ENCODE measurements around the gene RGS11. TPM values are rescaled to one million over a fixed set of nuclear protein-coding genes. Genes with fewer than 3 reads are reported as not detected.
"Not testable (repeated sequence)": the region's sequence is repeated elsewhere in the genome, so short reads cannot be mapped to it uniquely, and the experiment has no call there.

The RGS11 gene
- total RNA-seq, 1 donor from 2014 or later: 0.52 TPM

DNA sequence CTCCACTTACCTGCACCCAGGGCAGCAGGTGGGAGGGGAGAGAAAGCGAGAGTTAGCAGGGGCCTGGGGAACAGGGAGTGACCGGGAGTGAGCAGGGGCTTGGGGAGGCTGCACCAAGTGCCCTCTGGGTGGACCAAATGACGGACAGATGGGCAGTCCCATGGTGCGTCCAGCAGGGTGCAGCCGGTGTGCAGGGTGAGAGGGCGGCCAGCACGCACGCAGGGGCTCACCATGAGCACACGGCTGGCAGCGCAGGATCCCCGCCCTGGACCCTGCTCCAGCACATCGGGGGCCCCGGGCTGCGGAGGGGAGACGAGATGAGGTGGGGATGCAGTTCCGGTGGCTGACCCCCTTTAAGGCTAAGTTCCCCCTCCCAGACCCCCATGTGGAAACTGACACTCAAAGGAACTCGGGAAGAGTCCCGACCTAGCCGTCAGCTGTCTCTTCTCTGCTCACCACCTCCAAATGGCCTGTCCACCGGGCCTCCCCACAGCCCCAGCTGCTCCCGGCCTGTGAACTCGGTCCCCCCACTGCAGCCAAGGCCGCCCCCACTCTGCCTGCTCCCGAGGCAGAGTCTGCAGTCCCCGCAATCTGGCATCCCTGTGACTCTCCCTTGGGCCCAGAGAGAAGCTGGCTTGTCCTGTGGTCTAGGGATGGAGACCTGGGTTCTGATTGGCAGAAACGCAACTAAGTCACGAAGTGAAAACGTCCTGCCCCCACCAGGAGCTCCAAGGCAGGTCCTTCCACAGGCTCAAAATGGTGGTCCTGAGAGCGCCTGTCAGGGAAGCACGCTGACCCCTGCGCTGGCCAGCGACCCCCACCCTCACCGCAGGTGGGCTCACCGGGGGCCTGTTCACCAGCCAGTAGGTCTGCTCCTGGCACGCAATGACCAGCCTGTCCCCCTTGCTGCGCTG, 2.9 kb downstream of the RGS11 start:
- H3K9ac ChIP-seq (ENCODE audit: low read depth in 1 of 3, low read length in 3 of 3): no peak overlapping the region
- H3K36me3 ChIP-seq (ENCODE audit: control insufficient read depth in 3 of 3, insufficient read depth in 3 of 3, low read length in 3 of 3): no peaks in the 10 kb centered on the region
- H3K27ac ChIP-seq (ENCODE audit: low read depth, low read length): no peak overlapping the region
- H3K9me3 ChIP-seq (ENCODE audit: control insufficient read depth in 3 of 3, low read length in 3 of 3): no peaks in the 10 kb centered on the region
- peaks cover 22 to 25% (median 24%) of the 10 kb centered on the region in 3 donors for H3K27me3 ChIP-seq (ENCODE audit: control insufficient read depth in 3 of 3, insufficient read depth in 3 of 3, low read length in 3 of 3)
- peaks cover 6 to 10% (median 8%) of the 10 kb centered on the region in 3 donors for H3K4me1 ChIP-seq (ENCODE audit: control insufficient read depth in 3 of 3, insufficient read depth in 3 of 3, low read length in 3 of 3)
- no peak overlapping the region for H3K4me3 ChIP-seq (ENCODE audit: low read length in 3 of 3)

- Histone ChIP-seq H3K4me1 (ENCODE audit: control insufficient read depth in 3 of 3, insufficient read depth in 3 of 3, low read length in 3 of 3) (peaks cover 7 to 11% (median 11%) of the 10 kb centered on the region in 3 donors), H3K27me3 (ENCODE audit: control insufficient read depth in 3 of 3, insufficient read depth in 3 of 3, low read length in 3 of 3) (peaks cover 16 to 19% (median 18%) of the 10 kb centered on the region in 3 donors), H3K9me3 (ENCODE audit: control insufficient read depth in 3 of 3, low read length in 3 of 3) (no peaks in the 10 kb centered on the region), H3K4me3 (ENCODE audit: low read length in 3 of 3) (no peak overlapping the region), H3K27ac (ENCODE audit: low read depth, low read length) (no peak overlapping the region), H3K36me3 (ENCODE audit: control insufficient read depth in 3 of 3, insufficient read depth in 3 of 3, low read length in 3 of 3) (peaks cover 0 to 7% (median 0%) of the 10 kb centered on the region in 3 donors), H3K9ac (ENCODE audit: low read depth in 1 of 3, low read length in 3 of 3) (no peak overlapping the region)
Measured at GRCh38 chr16:270381-271255, 5.1 kb downstream of the RGS11 start.

GRCh38 chr16:269061-269796, 6.5 kb downstream of the RGS11 start:
- H3K4me1 ChIP-seq (ENCODE audit: control insufficient read depth in 3 of 3, insufficient read depth in 3 of 3, low read length in 3 of 3): peaks cover 3 to 9% (median 8%) of the 10 kb centered on the region in 3 donors
- no peak overlapping the region for H3K27ac ChIP-seq (ENCODE audit: low read depth, low read length)
- peaks cover 10 to 18% (median 11%) of the 10 kb centered on the region in 3 donors for H3K36me3 ChIP-seq (ENCODE audit: control insufficient read depth in 3 of 3, insufficient read depth in 3 of 3, low read length in 3 of 3)
- H3K9ac ChIP-seq (ENCODE audit: low read depth in 1 of 3, low read length in 3 of 3): no peak overlapping the region
- H3K27me3 ChIP-seq (ENCODE audit: control insufficient read depth in 3 of 3, insufficient read depth in 3 of 3, low read length in 3 of 3): peaks cover 5 to 10% (median 8%) of the 10 kb centered on the region in 3 donors
- H3K4me3 ChIP-seq (ENCODE audit: low read length in 3 of 3): no peak overlapping the region
- no peaks in the 10 kb centered on the region for H3K9me3 ChIP-seq (ENCODE audit: control insufficient read depth in 3 of 3, low read length in 3 of 3)

- Histone ChIP-seq H3K27me3 (ENCODE audit: control insufficient read depth in 3 of 3, insufficient read depth in 3 of 3, low read length in 3 of 3) (peaks cover 3 to 7% (median 4%) of the 10 kb centered on the region in 3 donors), H3K4me1 (ENCODE audit: control insufficient read depth in 3 of 3, insufficient read depth in 3 of 3, low read length in 3 of 3) (peaks cover 3 to 9% (median 8%) of the 10 kb centered on the region in 3 donors), H3K27ac (ENCODE audit: low read depth, low read length) (no peak overlapping the region), H3K36me3 (ENCODE audit: control insufficient read depth in 3 of 3, insufficient read depth in 3 of 3, low read length in 3 of 3) (peaks cover 15 to 27% (median 19%) of the 10 kb centered on the region in 3 donors), H3K9ac (ENCODE audit: low read depth in 1 of 3, low read length in 3 of 3) (no peak overlapping the region), H3K9me3 (ENCODE audit: control insufficient read depth in 3 of 3, low read length in 3 of 3) (no peaks in the 10 kb centered on the region), H3K4me3 (ENCODE audit: low read length in 3 of 3) (no peak overlapping the region)
Measured at GRCh38 chr16:268141-269053, 7.3 kb downstream of the RGS11 start.

GRCh38 chr16:267562-267961, 8.2 kb downstream of the RGS11 start:
- H3K9me3 ChIP-seq (ENCODE audit: control insufficient read depth in 3 of 3, low read length in 3 of 3); H3K4me3 ChIP-seq (ENCODE audit: low read length in 3 of 3); H3K27ac ChIP-seq (ENCODE audit: low read depth, low read length); H3K27me3 ChIP-seq (ENCODE audit: control insufficient read depth in 3 of 3, insufficient read depth in 3 of 3, low read length in 3 of 3); H3K4me1 ChIP-seq (ENCODE audit: control insufficient read depth in 3 of 3, insufficient read depth in 3 of 3, low read length in 3 of 3); H3K9ac ChIP-seq (ENCODE audit: low read depth in 1 of 3, low read length in 3 of 3): not testable (repeated sequence)
- H3K36me3 ChIP-seq (ENCODE audit: control insufficient read depth in 3 of 3, insufficient read depth in 3 of 3, low read length in 3 of 3): peaks cover 20 to 32% (median 24%) of the 10 kb centered on the region in 3 donors

GRCh38 chr16:266258-267164, 9.2 kb downstream of the RGS11 start:
- H3K27ac ChIP-seq (ENCODE audit: low read depth, low read length): no peak overlapping the region
- peak overlapping the region in 1 of 3 donors; percentile 50 for H3K9ac ChIP-seq (ENCODE audit: low read depth in 1 of 3, low read length in 3 of 3)
- peaks cover 27 to 42% (median 35%) of the 10 kb centered on the region in 3 donors for H3K36me3 ChIP-seq (ENCODE audit: control insufficient read depth in 3 of 3, insufficient read depth in 3 of 3, low read length in 3 of 3)
- no peaks in the 10 kb centered on the region for H3K9me3 ChIP-seq (ENCODE audit: control insufficient read depth in 3 of 3, low read length in 3 of 3)
- H3K4me3 ChIP-seq (ENCODE audit: low read length in 3 of 3): no peak overlapping the region
- peaks cover 0 to 7% (median 0%) of the 10 kb centered on the region in 3 donors for H3K27me3 ChIP-seq (ENCODE audit: control insufficient read depth in 3 of 3, insufficient read depth in 3 of 3, low read length in 3 of 3)
- peaks cover 3 to 9% (median 8%) of the 10 kb centered on the region in 3 donors for H3K4me1 ChIP-seq (ENCODE audit: control insufficient read depth in 3 of 3, insufficient read depth in 3 of 3, low read length in 3 of 3)

DNA sequence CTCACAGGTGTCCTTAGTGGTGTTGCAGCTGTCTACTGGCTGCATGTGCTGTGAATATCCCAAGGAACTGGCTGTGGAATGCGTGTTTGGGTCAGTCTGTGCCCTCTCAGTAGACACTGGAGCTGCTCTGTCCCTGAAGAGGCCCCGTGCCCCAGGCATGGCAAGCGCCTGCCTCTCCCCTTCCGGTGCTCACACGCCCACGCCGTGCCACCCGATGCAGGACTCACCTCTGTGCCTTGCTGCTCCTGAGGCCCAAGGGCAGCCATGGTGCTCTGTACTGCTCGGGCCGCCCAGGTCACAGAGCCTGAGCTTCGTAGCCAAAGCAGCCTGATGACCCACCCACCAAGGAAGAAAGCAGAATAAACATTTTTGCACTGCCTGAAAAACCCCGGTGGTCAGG, 10.0 kb downstream of the RGS11 start:
- Histone ChIP-seq H3K9me3 (ENCODE audit: control insufficient read depth in 3 of 3, low read length in 3 of 3) (no peaks in the 10 kb centered on the region), H3K27me3 (ENCODE audit: control insufficient read depth in 3 of 3, insufficient read depth in 3 of 3, low read length in 3 of 3) (peaks cover 0 to 3% (median 0%) of the 10 kb centered on the region in 3 donors), H3K27ac (ENCODE audit: low read depth, low read length) (no peak overlapping the region), H3K36me3 (ENCODE audit: control insufficient read depth in 3 of 3, insufficient read depth in 3 of 3, low read length in 3 of 3) (peaks cover 35 to 50% (median 40%) of the 10 kb centered on the region in 3 donors), H3K4me1 (ENCODE audit: control insufficient read depth in 3 of 3, insufficient read depth in 3 of 3, low read length in 3 of 3) (peaks cover 3 to 9% (median 8%) of the 10 kb centered on the region in 3 donors), H3K4me3 (ENCODE audit: low read length in 3 of 3) (no peak overlapping the region), H3K9ac (ENCODE audit: low read depth in 1 of 3, low read length in 3 of 3) (peak overlapping the region in 1 of 3 donors; percentile 50)

DNA sequence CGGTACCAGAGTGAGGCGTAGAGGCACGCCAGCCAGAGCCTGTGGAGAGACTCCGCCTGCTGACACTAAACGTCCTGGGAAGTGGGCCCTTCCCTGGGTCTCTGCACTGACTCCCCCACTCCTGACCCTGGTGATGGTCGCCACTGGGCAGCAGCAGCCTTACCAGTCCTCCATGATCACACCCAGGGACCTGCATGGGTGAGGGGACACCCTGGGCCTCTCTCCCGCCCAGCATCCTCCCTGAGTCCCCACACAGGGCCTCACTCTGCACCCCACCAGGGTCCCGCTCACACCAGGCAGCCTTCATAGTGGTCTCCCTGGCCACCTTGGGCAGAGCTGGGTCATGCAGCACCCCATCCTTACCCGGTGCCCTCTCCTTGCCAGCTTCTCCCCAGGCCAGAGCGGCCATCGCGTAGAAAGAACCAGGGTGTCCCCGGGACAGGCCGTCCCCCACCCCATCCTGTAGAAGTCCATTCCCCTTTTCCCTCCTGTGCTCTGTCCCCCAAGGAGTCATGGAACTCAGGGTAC, 10.7 kb downstream of the RGS11 start:
- peaks cover 39 to 57% (median 46%) of the 10 kb centered on the region in 3 donors for H3K36me3 ChIP-seq (ENCODE audit: control insufficient read depth in 3 of 3, insufficient read depth in 3 of 3, low read length in 3 of 3)
- peaks cover 3 to 9% (median 8%) of the 10 kb centered on the region in 3 donors for H3K4me1 ChIP-seq (ENCODE audit: control insufficient read depth in 3 of 3, insufficient read depth in 3 of 3, low read length in 3 of 3)
- no peaks in the 10 kb centered on the region for H3K27me3 ChIP-seq (ENCODE audit: control insufficient read depth in 3 of 3, insufficient read depth in 3 of 3, low read length in 3 of 3)
- H3K9ac ChIP-seq (ENCODE audit: low read depth in 1 of 3, low read length in 3 of 3): no peak overlapping the region
- H3K27ac ChIP-seq (ENCODE audit: low read depth, low read length): no peak overlapping the region
- H3K9me3 ChIP-seq (ENCODE audit: control insufficient read depth in 3 of 3, low read length in 3 of 3): no peaks in the 10 kb centered on the region
- no peak overlapping the region for H3K4me3 ChIP-seq (ENCODE audit: low read length in 3 of 3)

Data from skeletal muscle tissue (tissue), 4 donors.